K562 (cell line): ENCODE data around the gene ASPRV1. TPM values are rescaled to one million over a fixed set of nuclear protein-coding genes. Genes with fewer than 3 reads are reported as not detected.

Source experiments
- ARID1B ChIP-seq: fragments of 450-650 bp; IDR thresholded peaks from 2 replicates; pipeline ENCODE4 v1.6.1; 2016; ENCODE audit warnings: antibody characterized with exemption, mild to moderate bottlenecking, inconsistent platforms
- BACH1 ChIP-seq: fragments of 200-800 bp; sonication (Bioruptor generic); IDR thresholded peaks from 2 replicates; pipeline ENCODE4 v1.6.1; 2016; ENCODE audit warnings: missing genetic modification characterization, missing compliant biosample characterization
- BRCA1 ChIP-seq, 2 experiments: fragments of 450-650 bp in 1 of 2; sonication (generic) in 1 of 2; formaldehyde crosslinking in 1 of 2; IDR thresholded peaks; 2 replicates each; pipeline versions ENCODE4 v1.5.0 to v1.6.1; 2017 to 2020; ENCODE audit warnings: mild to moderate bottlenecking in 1 of 2, missing genetic modification reagents in 1 of 2
- HDAC1 ChIP-seq, 2 experiments: fragments of 450-650 bp; IDR thresholded peaks; 2 replicates each; pipeline ENCODE4 v1.6.1; 2016 to 2017; ENCODE audit warnings: inconsistent platforms in 1 of 2, mild to moderate bottlenecking in 1 of 2, moderate library complexity in 1 of 2
- MEF2A ChIP-seq: IDR thresholded peaks from 2 replicates; pipeline ENCODE4 v1.6.1; 2011; ENCODE audit warnings: low read depth, mild to moderate bottlenecking, low read length, moderate library complexity; ENCODE audit not compliant: control insufficient read depth
- MEIS2 ChIP-seq: fragments of 450-650 bp; IDR thresholded peaks from 2 replicates; pipeline ENCODE4 v1.6.1; 2014; ENCODE audit warnings: mild to moderate bottlenecking; ENCODE audit not compliant: partially characterized antibody
- PCBP2 ChIP-seq: fragments of 200-400 bp; formaldehyde crosslinking; IDR thresholded peaks from 2 replicates; pipeline ENCODE4 v1.6.1; 2018; ENCODE audit warnings: low read length, low read depth, mild to moderate bottlenecking, moderate library complexity; ENCODE audit not compliant: poor library complexity, severe bottlenecking
- PRDM10 ChIP-seq: fragments of 450-650 bp; IDR thresholded peaks from 2 replicates; pipeline ENCODE4 v1.6.1; 2018; ENCODE audit not compliant: partially characterized antibody
- PRMT5 ChIP-seq: sonication (generic); formaldehyde crosslinking; IDR thresholded peaks from 2 replicates; pipeline ENCODE4 v1.5.0; 2020; ENCODE audit warnings: missing genetic modification reagents
- PYGO2 ChIP-seq: fragments of 450-650 bp; IDR thresholded peaks from 2 replicates; pipeline ENCODE4 v1.6.1; 2016; ENCODE audit warnings: mild to moderate bottlenecking, missing genetic modification characterization, moderate library complexity, missing compliant biosample characterization
- RBBP5 ChIP-seq: fragments of 200-600 bp; sonication (generic); IDR thresholded peaks from 2 replicates; pipeline ENCODE4 v1.6.1; 2012; ENCODE audit warnings: borderline replicate concordance, mild to moderate bottlenecking, low read length, control low read depth, inconsistent platforms; ENCODE audit not compliant: insufficient read depth, poor library complexity, severe bottlenecking
- TBP ChIP-seq: optimal IDR thresholded peaks from 2 replicates; pipeline ENCODE3; 2011; ENCODE audit warnings: low read depth, low read length, improper control_type of control experiment
- TEAD4 ChIP-seq, 2 experiments: sonication (generic) in 1 of 2; formaldehyde crosslinking in 1 of 2; IDR thresholded peaks; 2 replicates each; pipeline versions ENCODE4 v1.6.1 to v1.8.0; 2012 to 2022; ENCODE audit warnings: borderline replicate concordance in 1 of 2, inconsistent platforms in 1 of 2, low read length in 1 of 2, mild to moderate bottlenecking in 1 of 2, missing genetic modification reagents in 1 of 2
- YY1 ChIP-seq, 3 experiments: IDR thresholded peaks; 2 replicates each; pipeline ENCODE4 v1.6.1; 2011; ENCODE audit warnings: low read length in 2 of 3, mild to moderate bottlenecking in 2 of 3, moderate library complexity in 2 of 3, borderline replicate concordance in 1 of 3, control low read depth in 1 of 3, low read depth in 1 of 3; ENCODE audit not compliant: insufficient read depth in 3 of 3, insufficient replicate concordance in 2 of 3, control insufficient read depth in 1 of 3, insufficient read length in 1 of 3; ENCODE audit errors: extremely low read depth in 1 of 3
- ZEB2 ChIP-seq: fragments of 450-650 bp; IDR thresholded peaks from 2 replicates; pipeline ENCODE4 v1.6.1; 2016
- ZNF124 ChIP-seq: sonication (generic); formaldehyde crosslinking; IDR thresholded peaks from 2 replicates; pipeline ENCODE4 v1.8.1; 2022; ENCODE audit warnings: missing genetic modification reagents
- ZNF436 ChIP-seq: fragments of 250-450, 450-650 bp; sonication (Bioruptor Pico); formaldehyde crosslinking; IDR thresholded peaks from 2 replicates; pipeline ENCODE4 v1.7.0; 2020; ENCODE audit warnings: mild to moderate bottlenecking
- polyA plus RNA-seq, 8 experiments: library from polyadenylated mRNA; depleted of rRNA in 4 of 8; stranded (reverse) in 5 of 8; unstranded in 3 of 8; fragments of >200 nt; fragmentation: Nextera tagmentation in 2 of 8; fragmentation: Illumina TruSeq in 1 of 8; extraction: Ambion mirVana in 2 of 8; extraction: Trizol in 1 of 8; gene quantifications; 2 replicates each; pipeline versions ENCODE4 v1.2.1 to v1.2.3, GENCODE V29; 2011 to 2014; ENCODE audit warnings: inconsistent platforms in 1 of 8, missing spikeins in 1 of 8
- total RNA-seq, 7 experiments: library from RNA; depleted of rRNA in 6 of 7; stranded (reverse); fragments of >200 nt in 6 of 7; fragmentation: Illumina TruSeq in 2 of 7; extraction: Trizol in 2 of 7; gene quantifications; 2 replicates each; pipeline versions ENCODE4 v1.2.1 to v1.2.3, GENCODE V29; 2011 to 2021; ENCODE audit warnings: low replicate concordance in 1 of 7
- TF ChIP-seq, protein P1 (sequence below): sonication (generic); formaldehyde crosslinking; IDR thresholded peaks from 2 replicates; pipeline ENCODE4 v1.8.0; 2022; ENCODE audit warnings: missing genetic modification reagents, mild to moderate bottlenecking, moderate library complexity, borderline replicate concordance
- TF ChIP-seq, protein P2 (sequence below): sonication (generic); formaldehyde crosslinking; IDR thresholded peaks from 2 replicates; pipeline ENCODE4 v1.8.1; 2022; ENCODE audit warnings: missing genetic modification reagents

Gene ASPRV1
- total and polyA plus RNA-seq, 9 of the 15 experiments (the other 6 are each of a cell fraction or from before 2014, with no cell fraction given), result 0.17 to 0.72 (median 0.47) TPM; not detected in 1

- TF ChIP-seq PYGO2 (tag), result peak; percentile 26; the same call in 1 of the 2 replicates
- TF ChIP-seq RBBP5, result peak; percentile 48
- TF ChIP-seq, protein P1, sequence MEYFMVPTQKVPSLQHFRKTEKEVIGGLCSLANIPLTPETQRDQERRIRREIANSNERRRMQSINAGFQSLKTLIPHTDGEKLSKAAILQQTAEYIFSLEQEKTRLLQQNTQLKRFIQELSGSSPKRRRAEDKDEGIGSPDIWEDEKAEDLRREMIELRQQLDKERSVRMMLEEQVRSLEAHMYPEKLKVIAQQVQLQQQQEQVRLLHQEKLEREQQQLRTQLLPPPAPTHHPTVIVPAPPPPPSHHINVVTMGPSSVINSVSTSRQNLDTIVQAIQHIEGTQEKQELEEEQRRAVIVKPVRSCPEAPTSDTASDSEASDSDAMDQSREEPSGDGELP (CRISPR knock-in tag), result peak; percentile 77
- peak; percentile 93 for TF ChIP-seq ZEB2
- no peak for TF ChIP-seq ZNF436 (CRISPR knock-in tag)
- TF ChIP-seq TBP, result peak; percentile 36
- 0 out of 2 replicates have a peak, but pooled peaks have one; percentile 20 for TF ChIP-seq BACH1 (tag)
- no peak for TF ChIP-seq ZNF124
- TF ChIP-seq MEF2A, result no peak
- TF ChIP-seq MEIS2, result peak; percentile 38
- no peak for TF ChIP-seq BRCA1 (IDR thresholded peaks at IDR 0.05)
- TF ChIP-seq BRCA1 (CRISPR knock-in tag; IDR thresholded peaks at IDR 0.05), result no peak
- TF ChIP-seq, protein P2, sequence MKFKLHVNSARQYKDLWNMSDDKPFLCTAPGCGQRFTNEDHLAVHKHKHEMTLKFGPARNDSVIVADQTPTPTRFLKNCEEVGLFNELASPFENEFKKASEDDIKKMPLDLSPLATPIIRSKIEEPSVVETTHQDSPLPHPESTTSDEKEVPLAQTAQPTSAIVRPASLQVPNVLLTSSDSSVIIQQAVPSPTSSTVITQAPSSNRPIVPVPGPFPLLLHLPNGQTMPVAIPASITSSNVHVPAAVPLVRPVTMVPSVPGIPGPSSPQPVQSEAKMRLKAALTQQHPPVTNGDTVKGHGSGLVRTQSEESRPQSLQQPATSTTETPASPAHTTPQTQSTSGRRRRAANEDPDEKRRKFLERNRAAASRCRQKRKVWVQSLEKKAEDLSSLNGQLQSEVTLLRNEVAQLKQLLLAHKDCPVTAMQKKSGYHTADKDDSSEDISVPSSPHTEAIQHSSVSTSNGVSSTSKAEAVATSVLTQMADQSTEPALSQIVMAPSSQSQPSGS (CRISPR knock-in tag), result no peak
- no peak for TF ChIP-seq PCBP2
- peak; percentile 76 for TF ChIP-seq ARID1B
- peak in 1 of 2 experiments; percentile 66; a peak in 2 of 4 replicates for TF ChIP-seq HDAC1 (IDR thresholded peaks at IDR 0.05)
- no peak for TF ChIP-seq YY1 (IDR thresholded peaks at IDR 0.05; ENCODE audit: borderline replicate concordance in 1 of 3, control insufficient read depth in 1 of 3, extremely low read depth in 1 of 3, insufficient read depth in 3 of 3, insufficient read length in 1 of 3, insufficient replicate concordance in 2 of 3, low read depth in 1 of 3, low read length in 2 of 3)
- peak; percentile 63 for TF ChIP-seq PRDM10
- TF ChIP-seq TEAD4 (IDR thresholded peaks at IDR 0.05; ENCODE audit: low read length), result 0 out of 2 replicates have a peak, but pooled peaks have one; percentile 24
- TF ChIP-seq TEAD4 (CRISPR knock-in tag; IDR thresholded peaks at IDR 0.05; ENCODE audit: borderline replicate concordance), result no peak
- no peak for TF ChIP-seq PRMT5 (CRISPR knock-in tag)
These were observed 48.5 kb upstream of the ASPRV1 start (continued) for GRCh38 chr2:70009762-70010575.
